ENCODE measurements around the gene C4orf17.
"Not testable (repeated sequence)": the region's sequence is repeated elsewhere in the genome, so short reads cannot be mapped to it uniquely, and the experiment has no call there.

The C4orf17 gene

DNA sequence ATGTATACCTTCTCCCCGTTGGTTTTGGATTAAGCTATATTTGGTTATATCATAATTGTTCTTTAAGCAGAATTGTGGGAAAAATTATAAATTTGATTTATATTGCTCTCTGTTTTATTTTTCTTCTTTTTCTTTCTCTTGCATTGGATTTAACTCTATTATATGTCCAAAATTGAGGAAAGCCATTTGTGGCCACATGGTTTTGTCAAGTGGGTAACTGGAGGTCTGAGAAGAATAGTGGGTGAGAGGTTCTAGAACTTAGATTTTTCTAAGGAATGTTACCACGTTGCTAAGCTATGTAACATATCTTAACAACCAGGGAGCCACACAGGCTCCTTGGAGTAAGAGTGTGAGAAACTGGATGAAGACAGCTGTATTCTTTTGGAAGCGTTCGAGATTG lies at the start of gene C4orf17:
TSS of gene C4orf17 (plus strand) at position 301 of the 400 bp plus-strand sequence. CDS start 2,061 bp downstream, outside the sequence.
- no peak for DNase-seq

DNA sequence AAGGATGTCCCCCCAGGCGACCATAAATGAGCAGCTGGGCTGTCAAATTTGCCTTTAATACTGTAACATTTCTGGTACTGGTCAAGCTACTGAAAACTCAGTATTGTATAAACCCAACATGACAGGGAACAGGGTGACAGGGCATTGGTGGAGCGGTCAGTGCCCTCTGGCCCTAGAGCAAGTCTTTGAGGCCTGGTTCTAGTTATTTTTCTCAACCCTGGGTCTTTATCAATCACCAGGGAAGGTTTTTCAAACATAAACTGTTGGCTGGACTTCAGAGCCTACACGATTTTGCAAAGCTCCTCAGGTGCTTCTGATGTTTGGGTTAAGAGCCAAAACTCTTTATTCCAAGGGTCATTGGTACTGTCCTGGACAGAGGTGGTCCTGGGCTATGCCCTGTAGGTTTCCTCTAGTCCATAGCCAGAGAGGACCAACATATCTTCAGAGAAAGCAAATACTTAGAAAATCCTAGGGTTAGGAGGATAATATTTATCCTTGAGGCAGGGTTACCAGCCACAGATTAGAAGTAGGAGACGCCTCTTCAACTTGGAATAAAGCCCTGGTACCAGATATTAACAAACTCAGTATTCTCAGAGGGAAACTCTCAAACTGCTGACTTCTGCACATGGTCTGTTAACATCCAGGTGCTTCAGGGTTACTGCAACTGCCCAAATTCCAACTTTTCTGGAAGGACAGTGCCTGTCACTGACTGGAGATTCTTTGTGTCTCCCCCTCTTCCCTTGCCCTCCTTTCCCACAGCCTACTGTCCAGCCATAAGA lies 49.0 kb upstream of the C4orf17 start:
- DNase-seq = no peak

DNA sequence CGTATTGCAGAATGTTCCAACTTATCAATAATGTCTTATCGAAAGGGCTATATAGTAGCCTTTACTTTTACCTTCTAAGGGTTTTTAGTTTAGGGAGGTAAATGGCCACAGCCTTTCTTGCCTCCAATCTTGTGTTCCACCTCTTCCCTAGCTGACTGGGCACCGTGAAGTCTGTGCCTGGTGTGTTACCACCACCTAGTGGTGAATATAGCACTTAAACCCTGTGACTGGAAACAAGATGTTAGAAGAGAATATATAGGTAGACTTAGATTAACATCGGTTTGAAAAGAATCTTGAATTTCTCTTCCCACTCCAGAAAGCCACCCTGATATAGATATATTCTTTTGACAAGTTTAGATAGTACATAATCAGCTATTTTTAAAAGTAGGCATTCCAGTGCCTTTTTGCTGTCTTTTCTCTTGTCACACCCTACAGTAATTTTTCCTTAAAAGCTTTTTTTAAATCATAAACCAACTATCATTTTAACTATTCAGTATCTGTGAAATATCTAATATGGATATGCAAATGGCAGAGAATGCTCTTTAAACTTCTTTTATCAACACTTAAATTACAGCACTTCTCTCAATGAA lies 47.9 kb upstream of the C4orf17 start:
- peak; percentile 44 for DNase-seq

DNA sequence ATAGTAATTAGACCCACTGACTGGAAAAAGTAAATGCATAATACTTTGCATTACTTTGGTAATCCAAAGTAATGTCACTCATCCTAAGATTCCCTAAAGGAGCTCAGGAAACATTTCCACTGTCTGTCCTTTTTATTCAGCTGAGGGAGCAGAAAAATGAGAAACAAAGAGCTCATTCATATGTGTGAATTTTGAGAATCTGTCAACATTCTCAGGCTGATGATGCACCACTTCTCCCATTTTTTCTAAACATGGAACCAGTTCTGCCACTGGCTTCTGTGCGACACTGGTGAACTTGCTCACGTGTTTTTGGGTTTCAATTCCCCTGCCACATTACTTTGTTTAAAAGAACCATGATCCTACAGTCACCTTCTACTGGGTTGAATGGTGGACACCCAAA lies 47.3 kb upstream of the C4orf17 start:
- no peak for DNase-seq

DNA sequence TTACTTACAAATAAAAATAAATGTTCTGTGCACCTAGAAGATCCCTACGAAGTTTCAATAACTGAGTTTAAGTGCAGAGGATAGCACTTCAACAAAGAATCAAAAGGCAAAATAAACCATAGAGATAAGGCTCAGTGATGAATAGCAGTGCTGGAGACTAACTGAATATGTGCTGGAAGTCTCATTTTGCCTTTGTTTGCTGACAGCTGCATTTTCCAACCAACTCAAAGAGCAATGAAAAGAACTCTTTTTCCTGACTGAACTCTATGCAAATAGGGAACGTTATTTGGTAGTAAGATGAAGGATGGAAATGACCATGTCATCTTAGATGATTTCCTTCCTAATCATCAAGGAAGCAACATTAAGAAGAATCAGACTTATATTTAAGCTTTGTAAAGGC lies 42.9 kb upstream of the C4orf17 start:
- no peak for DNase-seq

DNA sequence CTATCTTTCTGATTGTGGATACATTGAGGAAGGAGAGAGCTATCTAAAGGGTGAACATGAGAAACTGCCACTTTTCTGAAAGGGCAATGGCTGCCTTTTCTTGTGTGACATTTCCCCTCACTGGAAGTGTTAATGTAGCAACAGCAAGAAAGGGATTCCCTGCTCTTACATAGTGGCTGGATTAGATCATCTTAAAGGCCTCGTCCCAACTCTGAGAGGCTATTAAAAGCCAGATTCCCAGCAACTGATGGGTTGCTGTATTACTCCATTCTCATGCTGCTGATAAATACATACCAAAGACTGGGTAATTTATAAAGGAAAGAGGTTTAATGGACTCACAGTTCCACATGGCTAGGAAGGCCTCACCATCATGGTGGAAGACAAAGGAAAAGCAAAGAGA lies 41.9 kb upstream of the C4orf17 start:
- DNase-seq = no peak

DNA sequence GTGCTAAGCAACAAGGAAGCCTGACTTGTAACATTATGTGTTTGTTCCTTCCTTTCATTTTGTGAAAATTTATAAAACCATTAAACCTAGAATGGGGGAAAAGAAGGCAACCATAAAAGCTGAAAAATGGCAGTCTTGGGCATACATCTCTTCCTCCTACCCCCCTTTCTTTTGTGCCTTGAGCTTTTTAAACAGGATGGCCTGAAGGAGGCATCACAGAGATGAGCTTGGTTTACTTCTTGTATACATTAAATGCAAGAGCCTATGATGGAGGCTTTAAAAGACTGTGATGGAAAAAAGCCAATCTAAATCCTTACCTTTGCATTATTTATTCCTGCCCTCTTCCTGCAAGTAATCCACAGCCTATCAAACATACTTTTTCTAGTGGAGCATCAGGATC lies 39.5 kb upstream of the C4orf17 start:
- DNase-seq = no peak

DNA sequence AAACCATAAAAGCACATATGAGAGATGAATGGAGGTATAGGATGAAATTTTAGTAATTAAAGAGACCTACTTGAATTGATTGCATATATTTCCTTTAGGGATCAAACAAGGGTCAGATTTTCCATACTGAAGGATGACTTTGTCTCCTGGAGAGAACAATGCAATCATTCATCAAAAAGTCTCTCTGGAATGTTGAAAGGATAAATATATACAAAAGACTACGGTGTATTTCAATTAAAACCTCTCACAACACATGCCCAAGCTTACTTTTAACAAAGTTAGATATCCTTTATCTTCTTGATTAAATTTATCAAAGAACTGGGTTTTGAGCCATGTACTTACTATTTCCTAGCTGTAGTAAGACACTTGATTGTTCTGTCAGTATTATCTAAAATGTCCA lies 38.9 kb upstream of the C4orf17 start:
- DNase-seq = no peak

DNA sequence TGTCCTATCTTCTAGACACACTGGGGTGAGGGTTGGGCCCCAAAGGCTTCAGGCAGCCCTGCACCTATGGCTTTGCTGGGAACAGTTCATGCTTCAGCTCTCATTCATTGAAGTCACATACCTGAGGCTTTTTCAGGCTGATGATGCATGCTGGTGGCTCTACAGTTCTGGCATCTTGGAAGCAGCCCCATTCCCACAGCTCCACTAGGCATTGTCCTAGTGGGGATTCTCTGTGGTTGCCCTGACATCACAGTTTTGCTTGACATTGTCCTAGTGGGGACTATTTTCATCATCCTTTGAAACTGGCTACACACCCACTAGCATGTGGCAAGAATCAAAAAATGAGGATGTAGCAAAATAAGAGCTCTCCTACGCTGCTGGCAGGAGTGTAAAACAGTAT lies 37.7 kb upstream of the C4orf17 start:
- no peak for DNase-seq

DNA sequence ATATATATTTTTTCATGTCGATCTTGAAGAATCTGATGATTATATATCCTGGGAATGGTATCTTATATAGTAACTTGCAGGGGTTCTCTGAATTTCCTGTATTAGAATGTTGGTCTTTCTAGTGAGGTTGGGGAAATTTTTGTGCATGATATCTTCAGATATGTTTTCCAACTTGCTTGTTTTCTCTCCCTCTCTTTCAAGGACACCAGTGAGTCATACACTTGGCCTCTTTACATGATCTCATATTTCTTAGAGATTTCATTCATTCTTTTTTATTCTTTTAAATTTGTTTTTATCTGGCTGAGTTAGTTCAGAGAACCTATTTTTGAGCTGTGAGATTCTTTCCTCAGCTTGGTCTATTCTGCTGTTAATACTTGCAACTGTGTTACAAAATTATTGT lies 27.2 kb upstream of the C4orf17 start:
- DNase-seq = no peak

DNA sequence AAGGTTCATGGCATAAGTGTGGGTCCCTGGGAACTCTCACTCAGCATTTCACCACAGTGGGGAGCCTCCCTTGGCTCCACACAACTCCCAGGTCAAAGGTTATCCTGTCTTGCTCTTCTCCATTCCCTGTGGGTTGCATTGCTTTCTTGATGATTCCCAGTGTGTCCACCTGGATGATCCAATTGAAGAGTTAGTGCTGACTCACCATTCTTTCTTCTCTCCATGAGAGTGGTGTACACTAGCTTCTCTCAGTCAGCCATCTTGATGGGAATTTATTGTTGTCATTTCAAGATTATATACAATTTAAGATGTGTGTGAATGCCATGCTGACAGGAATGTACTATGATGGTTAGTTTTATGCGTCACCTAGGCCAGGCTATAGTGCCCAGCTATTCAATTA lies 25.6 kb upstream of the C4orf17 start:
- no peak for DNase-seq

DNA sequence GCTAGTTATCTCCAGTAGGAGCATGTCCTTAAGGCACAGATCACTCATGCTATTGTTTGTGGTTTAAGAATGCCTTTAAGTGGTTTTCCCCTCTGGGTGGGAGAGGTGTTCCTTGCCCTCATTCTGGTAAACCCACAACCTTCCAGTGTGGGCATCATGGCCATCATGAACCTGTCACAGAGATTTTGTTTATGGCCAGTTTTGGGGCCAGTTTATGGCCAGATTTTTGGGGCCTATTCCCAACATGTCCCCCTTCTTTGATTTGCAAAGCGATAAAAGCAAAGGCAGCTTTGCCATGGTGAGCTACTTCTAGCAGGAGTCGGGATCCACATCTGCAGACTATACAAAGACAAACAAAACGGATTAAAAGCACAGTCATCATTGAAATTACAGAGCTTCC lies 24.2 kb upstream of the C4orf17 start:
- DNase-seq = not testable (repeated sequence)

DNA sequence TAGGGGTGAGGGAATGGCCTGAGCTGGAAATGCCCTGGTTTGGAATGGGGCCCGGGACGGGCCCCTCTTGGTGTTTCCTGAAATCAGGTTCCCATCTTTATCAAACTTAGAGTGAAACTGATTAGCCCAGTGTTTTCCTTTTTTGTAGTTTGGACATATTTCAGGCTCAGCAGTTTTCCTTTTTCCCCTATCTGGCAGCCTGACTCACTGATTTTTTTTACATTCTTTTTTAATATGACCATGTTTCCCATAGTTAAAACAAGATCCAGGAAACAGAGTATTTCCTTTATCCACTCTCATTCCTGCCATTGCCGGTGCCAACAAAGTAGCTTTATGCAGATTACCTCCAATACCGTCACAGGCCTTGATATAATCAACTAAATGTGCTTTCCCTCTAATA lies 20.5 kb upstream of the C4orf17 start:
- no peak for DNase-seq

DNA sequence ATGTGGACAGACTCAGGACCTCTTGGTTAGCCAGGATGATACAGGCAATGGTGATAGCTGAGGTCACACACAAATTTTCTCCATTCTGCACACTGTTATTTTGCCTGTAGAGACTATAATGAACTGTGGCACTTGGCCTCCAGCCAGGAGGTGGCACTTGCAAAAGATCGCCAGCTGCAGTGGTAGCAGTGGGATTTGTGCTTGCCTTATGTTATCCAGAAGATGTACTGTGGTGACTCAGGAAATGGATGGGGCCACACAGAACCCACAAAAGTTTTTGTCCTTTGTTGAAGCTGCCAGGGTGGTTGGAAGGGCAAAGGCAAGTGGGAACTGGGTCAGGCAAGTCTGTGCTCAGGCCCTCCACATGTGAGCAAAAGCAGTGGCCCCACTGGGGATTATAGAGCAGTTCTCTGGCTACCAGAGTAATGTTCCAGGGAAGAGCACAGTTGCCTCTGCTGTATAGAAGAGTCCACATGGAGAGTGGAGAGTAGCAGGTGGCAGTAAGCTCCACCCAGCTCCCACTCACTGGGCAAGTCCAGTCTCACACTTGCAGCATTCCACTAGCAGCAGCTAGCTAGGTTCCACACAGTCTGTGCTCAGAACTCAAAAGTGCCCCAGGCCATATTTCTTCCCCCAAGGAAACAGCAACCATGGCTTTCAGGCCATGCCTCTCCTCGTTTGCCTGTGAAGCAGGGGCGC lies 5.9 kb upstream of the C4orf17 start:
- no peak for DNase-seq

DNA sequence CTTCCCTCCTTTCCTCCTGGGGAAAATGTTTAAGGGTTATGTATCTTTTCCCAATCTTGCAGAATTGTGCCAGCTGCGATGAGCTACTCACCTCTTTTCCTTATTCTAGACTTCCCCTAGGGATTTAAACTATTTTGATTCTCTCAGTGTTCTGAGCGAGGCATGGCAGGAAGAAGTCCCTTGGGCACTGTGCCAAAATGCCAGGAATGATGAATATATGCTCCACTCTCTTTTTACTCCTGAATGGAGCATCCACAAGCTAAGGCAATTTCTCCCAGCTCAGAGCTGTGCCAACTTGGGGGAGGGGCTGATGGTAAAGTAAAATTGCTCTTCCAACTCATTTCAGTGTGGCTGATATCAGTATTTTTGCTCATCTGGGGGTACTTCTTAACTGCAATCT lies 4.0 kb upstream of the C4orf17 start:
- no peak for DNase-seq

DNA sequence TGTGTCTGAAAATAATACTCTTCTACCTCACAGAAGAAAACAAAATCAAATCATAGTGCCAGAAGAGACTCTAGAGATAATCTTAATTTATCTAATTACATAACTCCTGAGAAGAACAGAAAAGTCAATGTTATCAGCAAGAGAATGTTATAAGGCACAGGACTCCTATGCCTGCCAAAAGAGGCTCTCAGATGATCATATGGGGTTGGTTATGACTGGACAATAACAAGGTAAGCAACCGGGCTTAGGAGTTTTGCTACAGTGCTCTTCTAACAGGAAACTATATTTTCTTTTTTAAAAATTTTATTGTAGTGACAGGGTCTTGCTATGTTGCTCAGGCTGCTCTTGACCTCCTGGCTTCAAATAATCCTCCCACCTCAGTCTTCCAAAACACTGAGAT lies 3.5 kb upstream of the C4orf17 start:
- DNase-seq = no peak

DNA sequence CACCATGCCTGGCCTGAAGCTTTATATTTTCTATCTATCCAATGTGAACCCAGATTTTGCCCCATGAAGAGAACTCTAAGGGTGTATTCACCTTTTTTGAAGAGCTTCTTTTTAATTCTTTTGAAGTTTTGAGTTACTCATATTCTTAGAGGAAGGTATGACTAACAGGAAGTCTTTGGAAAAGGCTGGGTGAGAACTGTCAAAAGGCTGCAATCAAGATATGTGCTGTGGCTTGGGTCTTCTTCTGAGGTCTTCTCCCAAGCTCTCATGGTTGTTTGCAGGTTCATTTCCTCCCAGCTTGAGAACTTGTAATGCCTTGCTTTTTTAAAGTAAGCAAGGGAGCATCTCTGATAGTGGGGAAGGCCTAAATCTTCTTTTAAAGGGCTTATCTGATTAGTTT lies 3.1 kb upstream of the C4orf17 start:
- DNase-seq = no peak

DNA sequence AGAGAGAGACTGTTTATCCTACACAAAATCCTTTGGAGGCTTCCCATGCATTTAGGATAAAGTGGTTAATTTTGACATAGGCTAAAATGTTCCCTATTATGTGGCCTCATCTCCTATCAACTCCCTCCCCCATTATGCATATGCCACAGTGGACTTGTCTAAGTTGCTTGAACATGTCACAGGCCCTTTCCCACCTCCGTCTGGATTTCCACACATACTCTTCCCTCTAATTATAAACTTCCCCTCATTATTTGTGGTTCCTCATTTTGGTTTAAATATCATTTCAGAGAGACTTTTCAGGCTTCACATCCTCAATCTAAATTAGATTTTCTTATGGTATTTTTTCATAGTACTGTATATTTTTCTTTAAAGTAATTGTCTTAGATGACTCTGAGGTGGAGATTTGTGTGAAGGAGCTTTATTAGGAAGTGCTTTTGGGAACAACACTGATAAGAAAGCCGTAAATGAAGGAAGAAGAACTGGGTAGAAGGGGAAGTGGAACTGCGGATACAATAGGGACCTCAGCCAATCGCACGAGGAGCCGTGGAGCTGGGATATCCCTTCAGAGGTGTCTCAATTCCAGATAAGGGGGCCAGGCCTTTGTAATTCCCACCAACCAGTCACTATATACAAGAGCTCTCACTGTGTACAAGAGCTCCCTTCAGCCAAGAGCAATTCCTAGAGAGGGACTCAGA lies 7.9 kb downstream of the C4orf17 start:
- no peak for DNase-seq

DNA sequence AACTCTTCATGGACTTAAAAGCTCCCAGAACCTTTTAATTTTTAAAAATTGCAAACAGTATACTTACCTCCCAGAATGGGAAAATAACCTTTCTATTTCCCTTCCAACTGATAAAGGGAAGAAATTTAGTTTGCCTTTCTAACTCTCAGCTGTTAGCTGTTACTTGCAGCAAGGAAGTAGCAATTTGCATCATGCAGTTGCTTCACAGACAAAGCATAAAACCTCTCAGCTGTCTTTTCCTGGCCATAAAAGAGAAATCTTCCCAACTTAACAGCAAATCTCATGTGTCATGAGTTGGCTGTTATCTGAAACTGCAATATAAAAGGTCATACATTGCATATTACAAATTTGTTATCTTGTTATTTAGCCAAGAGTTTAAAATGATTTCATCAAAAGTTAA lies 18.4 kb downstream of the C4orf17 start:
- no peak for DNase-seq

DNA sequence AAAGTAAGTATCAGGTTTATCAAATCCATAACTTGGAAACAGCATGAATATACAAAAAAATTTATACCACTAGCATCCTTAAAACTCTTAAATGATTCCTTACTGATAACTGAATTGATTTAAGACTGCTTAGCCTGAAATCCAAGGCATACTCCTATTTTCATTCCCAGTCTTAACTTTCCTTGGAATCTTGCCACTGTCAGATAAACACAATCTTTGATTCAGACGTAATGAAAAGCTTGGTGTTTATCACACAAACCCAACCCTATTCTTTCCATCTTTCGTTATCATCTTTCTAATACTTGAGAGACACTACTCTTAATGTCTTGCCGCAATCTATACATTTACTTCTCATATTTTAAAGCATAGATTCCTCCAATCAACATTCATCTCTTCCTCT lies 19.1 kb downstream of the C4orf17 start:
- DNase-seq = no peak

DNA sequence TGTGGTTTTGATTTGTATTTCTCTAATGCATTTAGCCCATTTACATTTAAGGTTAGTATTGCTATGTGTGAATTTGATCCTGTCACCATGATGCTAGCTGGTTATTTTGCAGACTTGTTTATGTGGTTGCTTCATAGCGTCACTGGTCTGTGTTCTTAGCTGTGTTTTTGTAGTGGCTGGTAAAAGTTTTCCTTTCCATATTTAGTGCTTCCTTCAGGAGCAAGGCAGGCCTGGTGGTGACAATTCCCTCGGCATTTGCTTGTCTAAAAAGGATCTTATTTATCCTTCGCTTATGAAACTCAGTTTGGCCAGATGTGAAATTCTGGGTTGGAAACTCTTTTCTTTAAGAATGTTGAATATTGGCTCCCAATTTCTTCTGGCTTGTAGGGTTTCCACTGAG lies 23.9 kb downstream of the C4orf17 start:
- DNase-seq = not testable (repeated sequence)

DNA sequence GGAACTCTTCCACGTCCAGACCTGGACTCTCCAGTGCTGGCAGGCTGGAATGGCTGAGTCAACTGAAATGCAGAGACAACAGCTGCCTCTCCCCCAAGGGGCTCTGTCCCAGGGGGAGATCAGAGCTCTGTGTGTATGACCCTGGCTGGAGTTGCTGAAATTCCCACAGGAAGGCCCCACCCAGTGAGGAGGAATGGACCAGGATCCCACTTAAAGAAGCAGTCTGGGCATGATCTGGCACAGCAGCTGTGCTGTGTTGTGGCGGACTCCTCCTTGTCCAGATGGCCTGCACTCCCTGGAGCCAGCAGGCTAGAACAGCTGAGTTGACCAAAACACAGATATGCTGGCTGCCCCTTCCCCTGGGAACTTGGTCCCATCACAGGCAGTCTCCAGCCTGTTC lies 25.4 kb downstream of the C4orf17 start:
- no peak for DNase-seq

DNA sequence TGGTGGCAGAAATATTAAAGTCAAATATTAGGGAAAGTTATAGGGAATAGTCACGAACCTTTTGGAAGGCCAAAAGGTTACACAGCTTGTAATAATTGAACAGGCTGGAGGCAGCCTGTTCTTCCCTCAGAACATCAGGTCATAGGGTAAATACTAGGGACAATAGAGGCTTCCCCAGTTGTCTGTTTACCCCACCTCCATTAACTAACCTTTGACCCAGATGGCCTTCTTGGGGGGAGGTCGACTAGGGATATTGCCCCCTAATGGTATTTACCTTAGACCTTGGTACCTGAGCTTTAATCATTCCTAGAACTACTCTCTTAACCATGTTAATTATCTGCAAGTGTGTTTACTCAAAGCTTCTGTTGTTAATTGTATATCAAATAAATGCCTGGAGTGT lies 26.0 kb downstream of the C4orf17 start:
- no peak for DNase-seq

DNA sequence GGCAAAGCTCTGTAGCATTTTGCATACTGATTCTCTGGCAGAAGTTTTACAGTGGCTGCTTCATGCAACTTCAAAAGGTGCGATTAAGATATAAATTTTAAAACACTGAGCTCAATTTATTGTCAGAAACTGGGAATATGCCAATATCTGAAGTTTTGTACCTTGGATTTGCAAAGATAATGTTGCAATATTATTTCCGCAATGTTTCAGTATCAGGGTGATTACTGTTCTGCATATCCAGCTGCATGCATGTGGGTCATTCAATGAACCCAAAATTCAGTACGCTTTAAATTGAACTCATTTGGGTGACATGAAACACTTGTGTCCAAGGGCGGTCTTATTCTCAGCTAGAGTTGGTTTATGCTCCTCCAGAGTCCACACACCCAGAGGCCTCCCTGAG lies 26.9 kb downstream of the C4orf17 start:
- DNase-seq = no peak

All from NCI-H2227 treated with DMSO at 0.1 percent for 48 hours (cell line).